ENCODE results near the gene IPO5. TPM values are rescaled to one million over a fixed set of nuclear protein-coding genes. Genes with fewer than 3 reads are reported as not detected.

The IPO5 gene
- total RNA-seq: 92.0 TPM
- polyA plus RNA-seq (ENCODE audit: insufficient read depth, low read depth, low replicate concordance): 32.2 TPM
- long read RNA-seq, donor 1, transcript IPO5-222 (26 exons, 3,419 nt): major isoform, 8 of 14 reads
- long read RNA-seq, donor 1, partial matches to known transcripts: 6 of 14 reads
- long read RNA-seq, donor 1, other reads (novel, unspliced or antisense): 0 of 14 reads
- long read RNA-seq, donor 2, transcript IPO5-222 (26 exons, 3,419 nt): major isoform, 10 of 26 reads
- long read RNA-seq, donor 2, partial matches to known transcripts: 14 of 26 reads
- long read RNA-seq, donor 2, other reads (novel, unspliced or antisense): 0 of 26 reads
- long read RNA-seq, donor 3, transcript IPO5-222 (26 exons, 3,419 nt): major isoform, 9 of 48 reads
- long read RNA-seq, donor 3, partial matches to known transcripts: 38 of 48 reads
- long read RNA-seq, donor 3, other reads (novel, unspliced or antisense): 0 of 48 reads
- long read RNA-seq, donor 4, transcript IPO5-222 (26 exons, 3,419 nt): major isoform, 9 of 29 reads
- long read RNA-seq, donor 4, partial matches to known transcripts: 17 of 29 reads
- long read RNA-seq, donor 4, other reads (novel, unspliced or antisense): 0 of 29 reads
- long read RNA-seq, donor 5, partial matches to known transcripts: 0 of 1 reads
- long read RNA-seq, donor 5, other reads (novel, unspliced or antisense): 0 of 1 reads
- long read RNA-seq, donor 6, transcript IPO5-222 (26 exons, 3,419 nt): major isoform, 7 of 48 reads
- long read RNA-seq, donor 6, partial matches to known transcripts: 40 of 48 reads
- long read RNA-seq, donor 6, other reads (novel, unspliced or antisense): 0 of 48 reads
- long read RNA-seq, donor 7, transcript IPO5-222 (26 exons, 3,419 nt): major isoform, 28 of 44 reads
- long read RNA-seq, donor 7, partial matches to known transcripts: 13 of 44 reads
- long read RNA-seq, donor 7, other reads (novel, unspliced or antisense): 3 of 44 reads
- long read RNA-seq, donor 8, transcript IPO5-222 (26 exons, 3,419 nt): major isoform, 5 of 23 reads
- long read RNA-seq, donor 8, partial matches to known transcripts: 18 of 23 reads
- long read RNA-seq, donor 8, other reads (novel, unspliced or antisense): 0 of 23 reads
- long read RNA-seq, donor 9, transcript IPO5-222 (26 exons, 3,419 nt): major isoform, 5 of 5 reads
- long read RNA-seq, donor 9, partial matches to known transcripts: 0 of 5 reads
- long read RNA-seq, donor 9, other reads (novel, unspliced or antisense): 0 of 5 reads
- long read RNA-seq, donor 10, transcript IPO5-222 (26 exons, 3,419 nt): major isoform, 11 of 30 reads
- long read RNA-seq, donor 10, partial matches to known transcripts: 18 of 30 reads
- long read RNA-seq, donor 10, other reads (novel, unspliced or antisense): 0 of 30 reads

GRCh38 chr13:97953376-97953970 is at the start of gene IPO5:
Gene IPO5 (plus strand): TSS chr13:97953675. CDS start chr13:97976697, 23,022 bp downstream.
- no peaks in the 10 kb centered on the region for H3K36me3 ChIP-seq (ENCODE audit: control insufficient read depth in 2 of 3, insufficient read depth in 3 of 3, low read length in 3 of 3)
- FAIRE-seq: no peak
- H3K9me3 ChIP-seq (ENCODE audit: control insufficient read depth in 2 of 3, insufficient read depth in 1 of 3, low read length in 3 of 3): no peaks in the 10 kb centered on the region
- H3K27me3 ChIP-seq (ENCODE audit: control insufficient read depth, insufficient read depth, low read length): no peaks in the 10 kb centered on the region
- intact Hi-C loops (cut with DNase I): no loop called here
- no peaks in the 10 kb centered on the region for H3K4me1 ChIP-seq (ENCODE audit: control insufficient read depth in 2 of 3, insufficient read depth in 2 of 3, low read depth in 1 of 3, low read length in 3 of 3)
- H3K4me3 ChIP-seq (ENCODE audit: low read length in 3 of 3): no peak within 1 kb of the TSS
- H3K27ac ChIP-seq (ENCODE audit: low read depth in 2 of 2, low read length in 2 of 2): no peak within 1 kb of the TSS
- no peak for TF ChIP-seq CTCF (IDR thresholded peaks at IDR 0.05; ENCODE audit: borderline replicate concordance, extremely low read depth, insufficient read depth)
- no peak within 1 kb of the TSS for H3K9ac ChIP-seq (ENCODE audit: low read length in 3 of 3)
- DNase-seq: no peak

GRCh38 chr13:97904059-97904458 is 49.4 kb upstream of the IPO5 start:
- no peak overlapping the region for H3K9ac ChIP-seq (ENCODE audit: low read length in 3 of 3)
- no peak overlapping the region for H3K27ac ChIP-seq (ENCODE audit: low read depth in 2 of 2, low read length in 2 of 2)
- H3K27me3 ChIP-seq (ENCODE audit: control insufficient read depth, insufficient read depth, low read length): no peaks in the 10 kb centered on the region
- intact Hi-C loops (cut with DNase I): no loop called here
- H3K4me3 ChIP-seq (ENCODE audit: low read length in 3 of 3): no peak overlapping the region
- FAIRE-seq: no peak
- H3K9me3 ChIP-seq (ENCODE audit: control insufficient read depth in 2 of 3, insufficient read depth in 1 of 3, low read length in 3 of 3): no peaks in the 10 kb centered on the region
- TF ChIP-seq CTCF (IDR thresholded peaks at IDR 0.05; ENCODE audit: borderline replicate concordance, extremely low read depth, insufficient read depth): no peak
- H3K36me3 ChIP-seq (ENCODE audit: control insufficient read depth in 2 of 3, insufficient read depth in 3 of 3, low read length in 3 of 3): no peaks in the 10 kb centered on the region
- DNase-seq: no peak
- no peaks in the 10 kb centered on the region for H3K4me1 ChIP-seq (ENCODE audit: control insufficient read depth in 2 of 3, insufficient read depth in 2 of 3, low read depth in 1 of 3, low read length in 3 of 3)

GRCh38 chr13:97905517-97905916 is 48.0 kb upstream of the IPO5 start:
- DNase-seq (no peak), FAIRE-seq (no peak)
- Histone ChIP-seq H3K9me3 (ENCODE audit: control insufficient read depth in 2 of 3, insufficient read depth in 1 of 3, low read length in 3 of 3) (no peaks in the 10 kb centered on the region), H3K9ac (ENCODE audit: low read length in 3 of 3) (no peak overlapping the region), H3K4me1 (ENCODE audit: control insufficient read depth in 2 of 3, insufficient read depth in 2 of 3, low read depth in 1 of 3, low read length in 3 of 3) (no peaks in the 10 kb centered on the region), H3K27me3 (ENCODE audit: control insufficient read depth, insufficient read depth, low read length) (no peaks in the 10 kb centered on the region), H3K27ac (ENCODE audit: low read depth in 2 of 2, low read length in 2 of 2) (no peak overlapping the region), H3K4me3 (ENCODE audit: low read length in 3 of 3) (no peak overlapping the region), H3K36me3 (ENCODE audit: control insufficient read depth in 2 of 3, insufficient read depth in 3 of 3, low read length in 3 of 3) (no peaks in the 10 kb centered on the region)
- intact Hi-C loops (cut with DNase I): no loop called here
- no peak for TF ChIP-seq CTCF (IDR thresholded peaks at IDR 0.05; ENCODE audit: borderline replicate concordance, extremely low read depth, insufficient read depth)
